HG02610 (cell line): Measurements from ENCODE around the gene TBC1D8B.
A peak's percentile ranks its signal among the peaks of the same experiment; 100 is the strongest.

Experiments
- ATAC-seq: cut with Tn5 transposase; IDR thresholded peaks from one replicate; pipeline ENCODE4 v1.9.1; 2021; ENCODE audit warnings: mild to moderate bottlenecking, moderate library complexity; ENCODE audit not compliant: unreplicated experiment

The TBC1D8B gene

GRCh38 chrX:106897259-106897658 is 94.8 kb downstream of the TBC1D8B start:
- ATAC-seq, result no peak

GRCh38 chrX:106898462-106898861 is 96.0 kb downstream of the TBC1D8B start:
- peak; percentile 60 for ATAC-seq

GRCh38 chrX:106899276-106899675 is 96.8 kb downstream of the TBC1D8B start:
- ATAC-seq, result no peak

GRCh38 chrX:106899841-106900240 is 97.4 kb downstream of the TBC1D8B start:
- ATAC-seq, result no peak

GRCh38 chrX:106901341-106901740 is 98.9 kb downstream of the TBC1D8B start:
- ATAC-seq, result no peak

- ATAC-seq, result no peak
Measured at GRCh38 chrX:106901781-106902219, 99.3 kb downstream of the TBC1D8B start.

GRCh38 chrX:106902684-106903083 is 100.2 kb downstream of the TBC1D8B start:
- ATAC-seq, result no peak

- ATAC-seq, result no peak
Measured at GRCh38 chrX:106903291-106903824, 100.9 kb downstream of the TBC1D8B start, which contains the start of gene RIPPLY1. TSS of gene RIPPLY1 (minus strand) at chrX:106903341. CDS start at chrX:106903287, 54 bp downstream.

- ATAC-seq, result no peak
Measured at GRCh38 chrX:106903856-106904528, 101.5 kb downstream of the TBC1D8B start.

GRCh38 chrX:106905064-106905708 is 102.7 kb downstream of the TBC1D8B start:
- ATAC-seq, result no peak

GRCh38 chrX:106906361-106906760 is 103.9 kb downstream of the TBC1D8B start:
- no peak for ATAC-seq

GRCh38 chrX:106912864-106913263 is 110.4 kb downstream of the TBC1D8B start:
- ATAC-seq, result no peak

- ATAC-seq, result no peak
Measured at GRCh38 chrX:106917830-106918500, 115.5 kb downstream of the TBC1D8B start.

GRCh38 chrX:106919932-106920452 is 117.5 kb downstream of the TBC1D8B start, which contains the start of gene CLDN2:
TSS of gene CLDN2 (plus strand) at chrX:106920402. CDS start at chrX:106928229, 7,827 bp downstream.
- no peak for ATAC-seq

- no peak for ATAC-seq
Measured at GRCh38 chrX:106921637-106922036, 119.2 kb downstream of the TBC1D8B start.
